ENCODE results near the gene SLC66A3.

SLC66A3 gene

GRCh38 chr2:11179196-11179595, 23.9 kb downstream of the SLC66A3 start:
- no peak for TF ChIP-seq ZSCAN5A (tag by site-specific recombination; IDR thresholded peaks at IDR 0.05)
- peaks cover 3 to 14% of the 10 kb centered on the region in 2 experiments; a peak in 2 of 3 replicates for H3K36me3 ChIP-seq (ENCODE audit: control insufficient read depth in 2 of 2, insufficient read depth in 1 of 2, low read length in 2 of 2)
- no peak overlapping the region for H3K27ac ChIP-seq (ENCODE audit: extremely low read depth, low read depth, low read length)
- no peaks in the 10 kb centered on the region for H3K4me1 ChIP-seq (ENCODE audit: control insufficient read depth, insufficient read depth, low read length)
- ChIA-PET CTCF (interaction anchor here (0.7 to 1.2 kb wide), 2 partner anchors 47 to 239 kb away, joined by 3 to 4 read pairs; a partner anchor contains a TSS), POLR2A (no interaction called here)
- no peak overlapping the region for H3K4me3 ChIP-seq (ENCODE audit: low read depth, low read length)
- H3K9me3 ChIP-seq (ENCODE audit: control insufficient read depth, insufficient read depth, low read depth, low read length), result no peaks in the 10 kb centered on the region

- H3K4me1 ChIP-seq (ENCODE audit: control insufficient read depth, insufficient read depth, low read length), result no peaks in the 10 kb centered on the region
- peaks cover 3 to 16% of the 10 kb centered on the region in 2 experiments; a peak in 2 of 3 replicates for H3K36me3 ChIP-seq (ENCODE audit: control insufficient read depth in 2 of 2, insufficient read depth in 1 of 2, low read length in 2 of 2)
- POLR2A ChIA-PET, result no interaction called here
- no peaks in the 10 kb centered on the region for H3K9me3 ChIP-seq (ENCODE audit: control insufficient read depth, insufficient read depth, low read depth, low read length)
- H3K4me3 ChIP-seq (ENCODE audit: low read depth, low read length), result no peak overlapping the region
- no peak overlapping the region for H3K27ac ChIP-seq (ENCODE audit: extremely low read depth, low read depth, low read length)
- no peak for TF ChIP-seq ZNF660 (tag by site-specific recombination; IDR thresholded peaks at IDR 0.05)
- TF ChIP-seq PRDM4 (tag by site-specific recombination; IDR thresholded peaks at IDR 0.05), result no peak
- TF ChIP-seq ZNF677 (tag by site-specific recombination; IDR thresholded peaks at IDR 0.05), result no peak
- no peak for TF ChIP-seq ZNF175 (tag by site-specific recombination; IDR thresholded peaks at IDR 0.05)
- no peak for TF ChIP-seq ZNF692 (tag by site-specific recombination; IDR thresholded peaks at IDR 0.05)
- no peak for TF ChIP-seq ZNF214 (tag by site-specific recombination; IDR thresholded peaks at IDR 0.05; ENCODE audit: borderline replicate concordance)
- TF ChIP-seq ZNF654 (tag by site-specific recombination; IDR thresholded peaks at IDR 0.05; ENCODE audit: low read depth), result no peak
- no peak for TF ChIP-seq ZSCAN4 (tag by site-specific recombination; IDR thresholded peaks at IDR 0.05)
- no peak for TF ChIP-seq ZNF155 (tag by site-specific recombination; IDR thresholded peaks at IDR 0.05)
- CTCF ChIA-PET, result interaction anchor here (0.7 to 1.2 kb wide), 2 partner anchors 47 to 238 kb away, joined by 3 to 4 read pairs; a partner anchor contains a TSS
Observed at GRCh38 chr2:11179899-11180298, 24.6 kb downstream of the SLC66A3 start.

DNA sequence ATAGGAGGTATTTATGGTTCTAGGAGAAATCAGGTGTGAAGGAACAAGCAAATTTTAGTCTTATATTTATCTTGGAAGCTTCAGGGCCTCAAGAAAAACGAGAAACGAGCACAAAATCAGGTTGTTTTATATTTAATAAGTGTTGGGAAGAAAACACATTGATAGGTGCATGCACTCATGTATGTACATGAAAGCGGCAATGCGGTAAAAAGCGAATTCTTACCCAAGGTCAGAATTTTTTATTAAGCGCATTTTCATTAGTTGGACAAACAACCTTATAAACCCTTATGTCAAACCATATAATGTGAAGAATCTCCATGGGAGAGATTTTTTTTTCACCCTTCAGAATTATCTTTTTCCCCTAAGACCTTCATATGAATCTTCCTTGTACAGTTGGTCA, 25.4 kb downstream of the SLC66A3 start:
- ChIA-PET POLR2A (no interaction called here), CTCF (interaction anchor here (1.1 kb wide), 1 partner anchor 348 kb away, joined by 4 read pairs; no protein-coding TSS in a partner anchor)
- Histone ChIP-seq H3K4me3 (ENCODE audit: low read depth, low read length) (no peak overlapping the region), H3K9me3 (ENCODE audit: control insufficient read depth, insufficient read depth, low read depth, low read length) (no peaks in the 10 kb centered on the region), H3K4me1 (ENCODE audit: control insufficient read depth, insufficient read depth, low read length) (no peaks in the 10 kb centered on the region), H3K36me3 (ENCODE audit: control insufficient read depth in 2 of 2, insufficient read depth in 1 of 2, low read length in 2 of 2) (peaks cover 3 to 20% of the 10 kb centered on the region in 2 experiments; a peak in 2 of 3 replicates), H3K27ac (ENCODE audit: extremely low read depth, low read depth, low read length) (no peak overlapping the region)
- no peak for TF ChIP-seq ZNF777 (tag by site-specific recombination; IDR thresholded peaks at IDR 0.05; ENCODE audit: borderline replicate concordance)
- no peak for TF ChIP-seq ZNF843 (tag by site-specific recombination; IDR thresholded peaks at IDR 0.05)
- no peak for TF ChIP-seq ZNF529 (tag by site-specific recombination; IDR thresholded peaks at IDR 0.05; ENCODE audit: insufficient replicate concordance)
- TF ChIP-seq ZNF473 (tag by site-specific recombination; IDR thresholded peaks at IDR 0.05), result no peak
- TF ChIP-seq SP3 (tag by site-specific recombination; IDR thresholded peaks at IDR 0.05), result no peak
- no peak for TF ChIP-seq ZBTB7A (tag by site-specific recombination; IDR thresholded peaks at IDR 0.05; ENCODE audit: low read depth)
- TF ChIP-seq AEBP2 (tag by site-specific recombination; IDR thresholded peaks at IDR 0.05; ENCODE audit: borderline replicate concordance), result no peak
- no peak for TF ChIP-seq ZNF48 (tag by site-specific recombination; IDR thresholded peaks at IDR 0.05)
- no peak for TF ChIP-seq BCL11B (tag by site-specific recombination; IDR thresholded peaks at IDR 0.05; ENCODE audit: low read depth)
- no peak for TF ChIP-seq ZNF335 (tag by site-specific recombination; conservative IDR thresholded peaks at IDR 0.05)
- no peak for TF ChIP-seq ZNF266 (tag by site-specific recombination; IDR thresholded peaks at IDR 0.05; ENCODE audit: low read depth)
